HEK293 (cell line): ENCODE data around the gene ROBO1.

Experiments
- CTCF ChIA-PET: fragments of 350-600 bp; formaldehyde crosslinking; extraction: SDS; loops from one replicate; lab custom pipeline; 2021; ENCODE audit warnings: antibody characterized with exemption; lab: Yijun Ruan, JAX
- POLR2A ChIA-PET: fragments of 300-600 bp; formaldehyde crosslinking; extraction: SDS; loops from one replicate; lab custom pipeline; 2020; ENCODE audit warnings: antibody characterized with exemption, inconsistent platforms; lab: Yijun Ruan, JAX
- H3K27ac ChIP-seq: fragments of 200-500 bp; sonication (Bioruptor generic); 2 replicates; pipeline ENCODE4 v1.5.1; 2014; ENCODE audit warnings: low read depth, low read length, control low read depth, inconsistent platforms; ENCODE audit errors: extremely low read depth
- H3K36me3 ChIP-seq, 2 experiments: fragments of 200-500 bp in 1 of 2; sonication (Bioruptor generic) in 1 of 2; 1 replicate in 1 of 2; 2 replicates in 1 of 2; pipeline ENCODE4 v1.5.1; 2014 to 2017; ENCODE audit warnings: inconsistent platforms in 2 of 2, low read length in 2 of 2; ENCODE audit not compliant: control insufficient read depth in 2 of 2, insufficient read depth in 1 of 2
- H3K4me1 ChIP-seq: fragments of 200-500 bp; sonication (Bioruptor generic); 2 replicates; pipeline ENCODE4 v1.5.1; 2014; ENCODE audit warnings: mild to moderate bottlenecking, low read length, inconsistent platforms; ENCODE audit not compliant: control insufficient read depth, insufficient read depth
- H3K4me3 ChIP-seq: 2 replicates; pipeline ENCODE4 v1.5.1; 2011; ENCODE audit warnings: low read depth, mild to moderate bottlenecking, control low read depth, low read length, moderate library complexity
- H3K9me3 ChIP-seq: fragments of 200-500 bp; sonication (Bioruptor generic); 2 replicates; pipeline ENCODE4 v1.5.1; 2014; ENCODE audit warnings: low read depth, low read length, inconsistent platforms; ENCODE audit not compliant: control insufficient read depth, insufficient read depth
- ATF2 ChIP-seq: fragments of 450-650 bp; formaldehyde crosslinking; IDR thresholded peaks from 2 replicates; pipeline ENCODE4 v1.5.1; 2016; ENCODE audit warnings: missing biosample characterization, missing genetic modification characterization, low read depth
- GLI2 ChIP-seq: fragments of 450-650 bp; formaldehyde crosslinking; IDR thresholded peaks from 2 replicates; pipeline ENCODE4; 2017; ENCODE audit warnings: missing biosample characterization, missing genetic modification characterization, low read depth, borderline replicate concordance
- GLIS1 ChIP-seq: fragments of 450-650 bp; formaldehyde crosslinking; IDR thresholded peaks from 2 replicates; pipeline ENCODE4 v1.5.1; 2016; ENCODE audit warnings: missing biosample characterization, missing genetic modification characterization
- HIC1 ChIP-seq: fragments of 450-650 bp; formaldehyde crosslinking; IDR thresholded peaks from 2 replicates; pipeline ENCODE4 v1.5.1; 2016; ENCODE audit warnings: missing biosample characterization, missing genetic modification characterization
- KLF7 ChIP-seq: fragments of 450-650 bp; formaldehyde crosslinking; IDR thresholded peaks from 2 replicates; pipeline ENCODE4 v1.5.1; 2016; ENCODE audit warnings: missing biosample characterization, missing genetic modification characterization, borderline replicate concordance
- OSR2 ChIP-seq: fragments of 450-650 bp; formaldehyde crosslinking; IDR thresholded peaks from 2 replicates; pipeline ENCODE4 v1.5.1; 2016; ENCODE audit warnings: missing biosample characterization, missing genetic modification characterization
- PRDM1 ChIP-seq: fragments of 450-650 bp; formaldehyde crosslinking; IDR thresholded peaks from 2 replicates; pipeline ENCODE4; 2016; ENCODE audit warnings: missing biosample characterization, missing genetic modification characterization
- SP3 ChIP-seq: fragments of 450-650 bp; formaldehyde crosslinking; IDR thresholded peaks from 2 replicates; pipeline ENCODE4 v1.5.1; 2016; ENCODE audit warnings: missing biosample characterization, missing genetic modification characterization
- WT1 ChIP-seq: fragments of 450-650 bp; formaldehyde crosslinking; IDR thresholded peaks from 2 replicates; pipeline ENCODE4 v1.5.1; 2016; ENCODE audit warnings: missing biosample characterization, missing genetic modification characterization
- YY1 ChIP-seq: fragments of 450-650 bp; formaldehyde crosslinking; IDR thresholded peaks from 2 replicates; pipeline ENCODE4 v1.5.1; 2018; ENCODE audit warnings: missing biosample characterization, missing genetic modification characterization
- ZBTB49 ChIP-seq: fragments of 450-650 bp; formaldehyde crosslinking; IDR thresholded peaks from 2 replicates; pipeline ENCODE4 v1.5.1; 2016; ENCODE audit warnings: missing biosample characterization, missing genetic modification characterization, low read depth
- ZNF121 ChIP-seq: fragments of 450-650 bp; formaldehyde crosslinking; IDR thresholded peaks from 2 replicates; pipeline ENCODE4 v1.5.1; 2016; ENCODE audit warnings: missing biosample characterization, missing genetic modification characterization
- ZNF211 ChIP-seq: fragments of 450-650 bp; formaldehyde crosslinking; IDR thresholded peaks from 2 replicates; pipeline ENCODE4 v1.5.1; 2016; ENCODE audit warnings: low read depth, missing biosample characterization, missing genetic modification characterization
- ZNF324 ChIP-seq: fragments of 450-650 bp; formaldehyde crosslinking; IDR thresholded peaks from 2 replicates; pipeline ENCODE4 v1.5.1; 2016; ENCODE audit warnings: missing biosample characterization, missing genetic modification characterization
- ZNF341 ChIP-seq: fragments of 450-650 bp; formaldehyde crosslinking; IDR thresholded peaks from 2 replicates; pipeline ENCODE4; 2016; ENCODE audit warnings: low read depth, missing biosample characterization, missing genetic modification characterization
- ZNF37A ChIP-seq: fragments of 450-650 bp; IDR thresholded peaks from 2 replicates; pipeline ENCODE4 v1.5.1; 2018; ENCODE audit warnings: missing biosample characterization, missing genetic modification characterization
- ZNF391 ChIP-seq: fragments of 450-650 bp; formaldehyde crosslinking; IDR thresholded peaks from 2 replicates; pipeline ENCODE4 v1.5.1; 2016; ENCODE audit warnings: low read depth, missing biosample characterization, missing genetic modification characterization, borderline replicate concordance
- ZNF510 ChIP-seq: fragments of 450-650 bp; formaldehyde crosslinking; IDR thresholded peaks from 2 replicates; pipeline ENCODE4 v1.5.1; 2018; ENCODE audit warnings: mild to moderate bottlenecking, missing genetic modification characterization, missing biosample characterization; ENCODE audit not compliant: insufficient replicate concordance
- ZNF623 ChIP-seq: fragments of 450-650 bp; formaldehyde crosslinking; IDR thresholded peaks from 2 replicates; pipeline ENCODE4 v1.5.1; 2016; ENCODE audit warnings: missing biosample characterization, missing genetic modification characterization
- ZNF670 ChIP-seq: fragments of 450-650 bp; formaldehyde crosslinking; IDR thresholded peaks from 2 replicates; pipeline ENCODE4 v1.5.1; 2016; ENCODE audit warnings: missing biosample characterization, missing genetic modification characterization, low read depth
- ZNF701 ChIP-seq: fragments of 450-650 bp; formaldehyde crosslinking; IDR thresholded peaks from 2 replicates; pipeline ENCODE4 v1.5.1; 2016; ENCODE audit warnings: missing biosample characterization, missing genetic modification characterization
- ZNF791 ChIP-seq: fragments of 450-650 bp; formaldehyde crosslinking; IDR thresholded peaks from 2 replicates; pipeline ENCODE4 v1.5.1; 2016; ENCODE audit warnings: missing biosample characterization, missing genetic modification characterization
- ZNF837 ChIP-seq: fragments of 450-650 bp; formaldehyde crosslinking; IDR thresholded peaks from 2 replicates; pipeline ENCODE4 v1.5.1; 2016; ENCODE audit warnings: missing biosample characterization, missing genetic modification characterization
- ZSCAN30 ChIP-seq: fragments of 450-650 bp; IDR thresholded peaks from 2 replicates; pipeline ENCODE4 v1.5.1; 2018; ENCODE audit warnings: missing biosample characterization, mild to moderate bottlenecking, missing genetic modification characterization, moderate library complexity
- TF ChIP-seq, protein P1 (sequence below): fragments of 450-650 bp; IDR thresholded peaks from 2 replicates; pipeline ENCODE4 v1.5.1; 2018; ENCODE audit warnings: missing biosample characterization, mild to moderate bottlenecking, missing genetic modification characterization
- TF ChIP-seq, protein P2 (sequence below): fragments of 450-650 bp; formaldehyde crosslinking; IDR thresholded peaks from 2 replicates; pipeline ENCODE4 v1.5.1; 2016; ENCODE audit warnings: missing biosample characterization, missing genetic modification characterization

The ROBO1 gene

GRCh38 chr3:79230266-79230665 is 537.5 kb downstream of the ROBO1 start (continued):
- TF ChIP-seq ZNF324 (tag by site-specific recombination) (no peak), WT1 (tag by site-specific recombination) (no peak), ZNF341 (tag by site-specific recombination) (no peak)
- TF ChIP-seq, protein P1, sequence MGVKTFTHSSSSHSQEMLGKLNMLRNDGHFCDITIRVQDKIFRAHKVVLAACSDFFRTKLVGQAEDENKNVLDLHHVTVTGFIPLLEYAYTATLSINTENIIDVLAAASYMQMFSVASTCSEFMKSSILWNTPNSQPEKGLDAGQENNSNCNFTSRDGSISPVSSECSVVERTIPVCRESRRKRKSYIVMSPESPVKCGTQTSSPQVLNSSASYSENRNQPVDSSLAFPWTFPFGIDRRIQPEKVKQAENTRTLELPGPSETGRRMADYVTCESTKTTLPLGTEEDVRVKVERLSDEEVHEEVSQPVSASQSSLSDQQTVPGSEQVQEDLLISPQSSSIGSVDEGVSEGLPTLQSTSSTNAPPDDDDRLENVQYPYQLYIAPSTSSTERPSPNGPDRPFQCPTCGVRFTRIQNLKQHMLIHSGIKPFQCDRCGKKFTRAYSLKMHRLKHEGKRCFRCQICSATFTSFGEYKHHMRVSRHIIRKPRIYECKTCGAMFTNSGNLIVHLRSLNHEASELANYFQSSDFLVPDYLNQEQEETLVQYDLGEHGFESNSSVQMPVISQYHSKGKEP (tag by site-specific recombination) = no peak

DNA sequence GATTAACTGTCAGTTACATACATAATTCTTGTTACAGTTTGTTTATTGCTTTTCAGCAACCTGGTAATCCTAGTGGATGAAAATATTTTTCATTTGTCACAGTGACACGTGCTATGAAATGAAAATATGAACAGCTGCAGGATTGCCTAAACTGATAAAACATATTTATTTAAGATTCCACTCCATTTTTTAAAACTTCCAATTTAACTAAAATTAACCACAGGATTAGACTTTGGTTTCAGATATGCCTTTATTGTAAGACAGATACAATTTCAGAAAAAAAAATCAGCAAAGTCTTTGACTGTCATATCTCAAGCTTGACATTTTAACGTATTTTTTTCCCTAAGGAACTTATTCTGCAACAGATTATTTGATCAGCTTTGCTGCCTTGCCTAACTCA is 550.7 kb downstream of the ROBO1 start:
- no peaks in the 10 kb centered on the region for H3K36me3 ChIP-seq
- CTCF ChIA-PET = no interaction called here
- TF ChIP-seq ZNF837 (tag by site-specific recombination) (no peak), ZNF37A (tag by site-specific recombination) (no peak), ZNF791 (no peak), SP3 (no peak)
- TF ChIP-seq, protein P2, sequence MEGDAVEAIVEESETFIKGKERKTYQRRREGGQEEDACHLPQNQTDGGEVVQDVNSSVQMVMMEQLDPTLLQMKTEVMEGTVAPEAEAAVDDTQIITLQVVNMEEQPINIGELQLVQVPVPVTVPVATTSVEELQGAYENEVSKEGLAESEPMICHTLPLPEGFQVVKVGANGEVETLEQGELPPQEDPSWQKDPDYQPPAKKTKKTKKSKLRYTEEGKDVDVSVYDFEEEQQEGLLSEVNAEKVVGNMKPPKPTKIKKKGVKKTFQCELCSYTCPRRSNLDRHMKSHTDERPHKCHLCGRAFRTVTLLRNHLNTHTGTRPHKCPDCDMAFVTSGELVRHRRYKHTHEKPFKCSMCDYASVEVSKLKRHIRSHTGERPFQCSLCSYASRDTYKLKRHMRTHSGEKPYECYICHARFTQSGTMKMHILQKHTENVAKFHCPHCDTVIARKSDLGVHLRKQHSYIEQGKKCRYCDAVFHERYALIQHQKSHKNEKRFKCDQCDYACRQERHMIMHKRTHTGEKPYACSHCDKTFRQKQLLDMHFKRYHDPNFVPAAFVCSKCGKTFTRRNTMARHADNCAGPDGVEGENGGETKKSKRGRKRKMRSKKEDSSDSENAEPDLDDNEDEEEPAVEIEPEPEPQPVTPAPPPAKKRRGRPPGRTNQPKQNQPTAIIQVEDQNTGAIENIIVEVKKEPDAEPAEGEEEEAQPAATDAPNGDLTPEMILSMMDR (tag by site-specific recombination) = no peak
- no peak overlapping the region for H3K27ac ChIP-seq
- no peaks in the 10 kb centered on the region for H3K9me3 ChIP-seq
- no peaks in the 10 kb centered on the region for H3K4me1 ChIP-seq
- POLR2A ChIA-PET = no interaction called here
- no peak overlapping the region for H3K4me3 ChIP-seq

GRCh38 chr3:79215286-79215685 is 552.5 kb downstream of the ROBO1 start:
- H3K4me3 ChIP-seq = no peak overlapping the region
- H3K4me1 ChIP-seq = no peaks in the 10 kb centered on the region
- H3K9me3 ChIP-seq = no peaks in the 10 kb centered on the region
- H3K27ac ChIP-seq = no peak overlapping the region
- ChIA-PET CTCF (interaction anchor here (0.6 kb wide), 1 partner anchor 69 kb away, joined by 3 read pairs; no protein-coding TSS in a partner anchor), POLR2A (interaction anchor here (0.7 kb wide), 1 partner anchor 261 kb away, joined by 5 read pairs; no protein-coding TSS in a partner anchor)
- no peaks in the 10 kb centered on the region for H3K36me3 ChIP-seq
- TF ChIP-seq ZNF510 (tag by site-specific recombination) (no peak), PRDM1 (no peak), ZBTB49 (tag by site-specific recombination) (no peak), YY1 (tag by site-specific recombination) (no peak), GLIS1 (no peak), ATF2 (tag by site-specific recombination) (no peak), ZSCAN30 (tag by site-specific recombination) (no peak), GLI2 (tag by site-specific recombination) (no peak), ZNF121 (no peak), ZNF701 (tag by site-specific recombination) (no peak), KLF7 (tag by site-specific recombination) (no peak), OSR2 (tag by site-specific recombination) (no peak), ZNF670 (no peak), HIC1 (tag by site-specific recombination) (no peak), ZNF623 (tag by site-specific recombination) (no peak), ZNF791 (no peak), ZNF391 (no peak), ZNF211 (no peak)
